HepG2 (cell line): Measurements from ENCODE around the gene NAA15. TPM values are rescaled to one million over a fixed set of nuclear protein-coding genes. Genes with fewer than 3 reads are reported as not detected.
A peak's percentile ranks its signal among the peaks of the same experiment; 100 is the strongest.

Experiments
- EED ChIP-seq: sonication (generic); formaldehyde crosslinking; IDR thresholded peaks from 2 replicates; pipeline ENCODE4 v1.5.0; 2020; ENCODE audit warnings: mild to moderate bottlenecking, missing genetic modification reagents
- FOXK2 ChIP-seq: fragments of 450-650 bp; IDR thresholded peaks from 2 replicates; pipeline ENCODE4 v1.6.1; 2016
- GRHL1 ChIP-seq: sonication (generic); formaldehyde crosslinking; conservative IDR thresholded peaks from 2 replicates; pipeline ENCODE4 v1.8.0; 2022; ENCODE audit warnings: missing genetic modification reagents
- HIVEP1 ChIP-seq: sonication (generic); formaldehyde crosslinking; IDR thresholded peaks from 2 replicates; pipeline ENCODE4 v1.4.0; 2020; ENCODE audit warnings: mild to moderate bottlenecking, missing genetic modification reagents
- NFKBIZ ChIP-seq: IDR thresholded peaks from 2 replicates; pipeline ENCODE4 v1.6.1; 2018; ENCODE audit warnings: missing genetic modification reagents, missing compliant biosample characterization
- POLR2AphosphoS2 ChIP-seq: IDR thresholded peaks from 2 replicates; pipeline ENCODE4 v1.6.1; 2011; ENCODE audit warnings: low read depth, low read length, improper control_type of control experiment
- SMAD3 ChIP-seq: sonication (generic); formaldehyde crosslinking; IDR thresholded peaks from 2 replicates; pipeline ENCODE4 v1.4.0; 2020; ENCODE audit warnings: missing genetic modification reagents
- SRSF4 ChIP-seq: fragments of 200-400 bp; formaldehyde crosslinking; IDR thresholded peaks from one replicate; pipeline ENCODE4 v1.6.1; 2018; ENCODE audit warnings: mild to moderate bottlenecking, low read depth, low read length, moderate library complexity; ENCODE audit not compliant: poor library complexity, severe bottlenecking
- THAP7 ChIP-seq: sonication (generic); formaldehyde crosslinking; IDR thresholded peaks from 2 replicates; pipeline ENCODE4 v1.8.1; 2023; ENCODE audit warnings: mild to moderate bottlenecking, missing genetic modification reagents
- ZBTB42 ChIP-seq: sonication (generic); formaldehyde crosslinking; IDR thresholded peaks from 2 replicates; pipeline ENCODE4 v1.5.0; 2020; ENCODE audit warnings: mild to moderate bottlenecking, missing genetic modification reagents
- ZNF263 ChIP-seq: sonication (generic); formaldehyde crosslinking; IDR thresholded peaks from 2 replicates; pipeline ENCODE4 v1.4.0; 2020; ENCODE audit warnings: missing genetic modification reagents
- ZNF333 ChIP-seq: sonication (generic); formaldehyde crosslinking; IDR thresholded peaks from 2 replicates; pipeline ENCODE4 v1.4.0; 2020; ENCODE audit warnings: mild to moderate bottlenecking, missing genetic modification reagents, borderline replicate concordance
- ZNF503 ChIP-seq: sonication (generic); formaldehyde crosslinking; IDR thresholded peaks from 2 replicates; pipeline ENCODE4 v1.4.0; 2020; ENCODE audit warnings: missing genetic modification reagents
- ZNF563 ChIP-seq: sonication (generic); formaldehyde crosslinking; IDR thresholded peaks from 2 replicates; pipeline ENCODE4 v1.8.0; 2022; ENCODE audit warnings: mild to moderate bottlenecking, moderate library complexity, missing genetic modification reagents
- ZNF609 ChIP-seq: sonication (generic); formaldehyde crosslinking; IDR thresholded peaks from 2 replicates; pipeline ENCODE4 v1.4.0; 2020; ENCODE audit warnings: mild to moderate bottlenecking, missing genetic modification reagents, borderline replicate concordance
- polyA plus RNA-seq, 8 experiments: library from polyadenylated mRNA; depleted of rRNA in 3 of 8; stranded (reverse) in 7 of 8; unstranded in 1 of 8; fragments of >200 nt; fragmentation: Illumina TruSeq in 4 of 8; extraction: Trizol in 4 of 8; gene quantifications; 2 replicates each; pipeline versions ENCODE4 v1.2.1 to v1.2.3, GENCODE V29; 2011 to 2016; ENCODE audit warnings: low read depth in 4 of 8, missing spikeins in 1 of 8, mixed read lengths in 1 of 8; ENCODE audit not compliant: insufficient read depth in 1 of 8
- total RNA-seq, 5 experiments: library from RNA; depleted of rRNA; stranded (reverse); fragments of >200 nt; fragmentation: Illumina TruSeq; extraction: Trizol; gene quantifications; 2 replicates each; pipeline ENCODE4 v1.2.3, GENCODE V29; 2016; ENCODE audit warnings: low read depth in 1 of 5

NAA15 gene
- total and polyA plus RNA-seq, 2 of the 13 experiments (the other 11 are each of a cell fraction or from before 2014, with no cell fraction given) = 6.2 to 50.2 TPM

- TF ChIP-seq SRSF4 (no peak), ZNF333 (CRISPR knock-in tag) (0 out of 2 replicates have a peak, but pooled peaks have one; percentile 57), THAP7 (CRISPR knock-in tag) (no peak; the same call in 1 of the 2 replicates), ZNF503 (no peak; the same call in 1 of the 2 replicates), ZBTB42 (CRISPR knock-in tag) (no peak; the same call in 1 of the 2 replicates), SMAD3 (CRISPR knock-in tag) (no peak), ZNF563 (CRISPR knock-in tag) (peak; percentile 97), GRHL1 (no peak), POLR2AphosphoS2 (no peak), EED (peak; percentile 94), ZNF609 (no peak), FOXK2 (no peak), ZNF263 (CRISPR knock-in tag) (peak; percentile 56; the same call in 1 of the 2 replicates), NFKBIZ (CRISPR knock-in tag) (peak; percentile 41; the same call in 1 of the 2 replicates), HIVEP1 (peak; percentile 80)
These were observed 152.2 kb downstream of the NAA15 start (continued) for GRCh38 chr4:139453371-139454110.
